Activated CD4-positive, alpha-beta T cell treated with anti-CD3 and anti-CD28 coated beads, Interleukin-2, amount 10 ng/mL, durations not matched to agents 24 days and 14 days (primary cell): ENCODE measurements around the gene MTPN. TPM values are rescaled to one million over a fixed set of nuclear protein-coding genes. Genes with fewer than 3 reads are reported as not detected.

ENCODE experiments used
- DNase-seq: peaks from one replicate; pipeline ENCODE4 v3.0.0; 2022
- H3K27ac Mint-ChIP-seq: one replicate; pipeline ENCODE4 v1.8.0; 2022; ENCODE audit warnings: mild to moderate bottlenecking, mixed read lengths
- H3K27me3 Mint-ChIP-seq: one replicate; pipeline ENCODE4 v1.8.0; 2022; ENCODE audit warnings: mixed read lengths
- H3K36me3 Mint-ChIP-seq: one replicate; pipeline ENCODE4 v1.8.0; 2022; ENCODE audit warnings: low read depth, mild to moderate bottlenecking, mixed read lengths
- H3K4me1 Mint-ChIP-seq: one replicate; pipeline ENCODE4 v1.8.0; 2021; ENCODE audit warnings: mixed read lengths
- H3K4me3 Mint-ChIP-seq: one replicate; pipeline ENCODE4 v1.8.0; 2022; ENCODE audit warnings: mild to moderate bottlenecking, moderate library complexity, mixed read lengths
- H3K9me3 Mint-ChIP-seq: one replicate; pipeline ENCODE4 v1.8.0; 2021; ENCODE audit warnings: mixed read lengths
- intact Hi-C: fragments of 100-400 bp; cut with micrococcal nuclease; formaldehyde crosslinking; loops from one replicate; pipeline ENCODE4 v1.15.1; 2023
- total RNA-seq: library from RNA; stranded (reverse); gene quantifications from 2 replicates; pipeline ENCODE4 v1.2.3, GENCODE V29; 2022

MTPN gene
- total RNA-seq, 1 donor from 2014 or later = 121 TPM

GRCh38 chr7:135959646-135960363 is 17.4 kb downstream of the MTPN start:
- intact Hi-C loops = no loop called here
- peaks cover 20% of the 10 kb centered on the region for H3K36me3 Mint-ChIP-seq
- H3K4me1 Mint-ChIP-seq = peaks cover 18% of the 10 kb centered on the region

GRCh38 chr7:135958173-135958572 is 19.0 kb downstream of the MTPN start:
- no peak for DNase-seq
- H3K4me3 Mint-ChIP-seq = no peak overlapping the region
- intact Hi-C loops = no loop called here
- peaks cover 16% of the 10 kb centered on the region for H3K4me1 Mint-ChIP-seq
- no peaks in the 10 kb centered on the region for H3K27me3 Mint-ChIP-seq
- H3K9me3 Mint-ChIP-seq = no peaks in the 10 kb centered on the region
- peaks cover 22% of the 10 kb centered on the region for H3K36me3 Mint-ChIP-seq
- H3K27ac Mint-ChIP-seq = no peak overlapping the region

More at GRCh38 chr7:135959646-135960363, 17.4 kb downstream of the MTPN start:
- H3K27me3 Mint-ChIP-seq = no peaks in the 10 kb centered on the region
- no peak overlapping the region for H3K27ac Mint-ChIP-seq
- H3K9me3 Mint-ChIP-seq = no peaks in the 10 kb centered on the region
- H3K4me3 Mint-ChIP-seq = no peak overlapping the region
- no peak for DNase-seq

- Mint-ChIP-seq H3K9me3 (no peaks in the 10 kb centered on the region), H3K4me3 (no peak overlapping the region), H3K36me3 (peaks cover 22% of the 10 kb centered on the region), H3K27me3 (no peaks in the 10 kb centered on the region), H3K27ac (no peak overlapping the region), H3K4me1 (peaks cover 15% of the 10 kb centered on the region)
- intact Hi-C loops = no loop called here
- no peak for DNase-seq
Observed at GRCh38 chr7:135957627-135958026, 19.5 kb downstream of the MTPN start.

- Mint-ChIP-seq H3K36me3 (peaks cover 24% of the 10 kb centered on the region), H3K27ac (no peak overlapping the region), H3K4me3 (no peak overlapping the region), H3K27me3 (no peaks in the 10 kb centered on the region), H3K4me1 (peaks cover 12% of the 10 kb centered on the region), H3K9me3 (no peaks in the 10 kb centered on the region)
- DNase-seq = no peak
- intact Hi-C loops = no loop called here
Observed at GRCh38 chr7:135956393-135956792, 20.8 kb downstream of the MTPN start.

- no peaks in the 10 kb centered on the region for H3K9me3 Mint-ChIP-seq
- H3K4me3 Mint-ChIP-seq = no peak overlapping the region
- DNase-seq = no peak
- no peak overlapping the region for H3K27ac Mint-ChIP-seq
- H3K36me3 Mint-ChIP-seq = peaks cover 47% of the 10 kb centered on the region
- no peaks in the 10 kb centered on the region for H3K27me3 Mint-ChIP-seq
- peaks cover 15% of the 10 kb centered on the region for H3K4me1 Mint-ChIP-seq
- intact Hi-C loops = no loop called here
Observed at GRCh38 chr7:135950972-135951371, 26.2 kb downstream of the MTPN start.

- H3K9me3 Mint-ChIP-seq = no peaks in the 10 kb centered on the region
- intact Hi-C loops = no loop called here
- no peak for DNase-seq
- no peak overlapping the region for H3K27ac Mint-ChIP-seq
- no peaks in the 10 kb centered on the region for H3K27me3 Mint-ChIP-seq
- H3K4me3 Mint-ChIP-seq = no peak overlapping the region
- H3K4me1 Mint-ChIP-seq = peaks cover 15% of the 10 kb centered on the region
- H3K36me3 Mint-ChIP-seq = peaks cover 47% of the 10 kb centered on the region
Observed at GRCh38 chr7:135950429-135950828, 26.7 kb downstream of the MTPN start.

GRCh38 chr7:135946289-135947055 is 30.7 kb downstream of the MTPN start:
- intact Hi-C loops = no loop called here
- peaks cover 7% of the 10 kb centered on the region for H3K4me1 Mint-ChIP-seq
- H3K36me3 Mint-ChIP-seq = peaks cover 39% of the 10 kb centered on the region
- H3K4me3 Mint-ChIP-seq = no peak overlapping the region
- H3K27me3 Mint-ChIP-seq = no peaks in the 10 kb centered on the region
- H3K9me3 Mint-ChIP-seq = no peaks in the 10 kb centered on the region
- no peak overlapping the region for H3K27ac Mint-ChIP-seq
- DNase-seq = no peak

- H3K36me3 Mint-ChIP-seq = peaks cover 26% of the 10 kb centered on the region
- no peak for DNase-seq
- H3K4me1 Mint-ChIP-seq = peaks cover 7% of the 10 kb centered on the region
- H3K4me3 Mint-ChIP-seq = no peak overlapping the region
- no peaks in the 10 kb centered on the region for H3K27me3 Mint-ChIP-seq
- intact Hi-C loops = no loop called here
- no peak overlapping the region for H3K27ac Mint-ChIP-seq
- H3K9me3 Mint-ChIP-seq = no peaks in the 10 kb centered on the region
Observed at GRCh38 chr7:135944753-135945152, 32.4 kb downstream of the MTPN start.

- intact Hi-C loops = no loop called here
- H3K27ac Mint-ChIP-seq = no peak overlapping the region
- no peak for DNase-seq
- H3K4me3 Mint-ChIP-seq = no peak overlapping the region
- peaks cover 8% of the 10 kb centered on the region for H3K4me1 Mint-ChIP-seq
- H3K9me3 Mint-ChIP-seq = no peaks in the 10 kb centered on the region
- H3K27me3 Mint-ChIP-seq = no peaks in the 10 kb centered on the region
- H3K36me3 Mint-ChIP-seq = peaks cover 15% of the 10 kb centered on the region
Observed at GRCh38 chr7:135943134-135943879, 33.9 kb downstream of the MTPN start.

GRCh38 chr7:135942614-135943013 is 34.5 kb downstream of the MTPN start:
- no peak overlapping the region for H3K27ac Mint-ChIP-seq
- H3K4me1 Mint-ChIP-seq = peaks cover 8% of the 10 kb centered on the region
- H3K4me3 Mint-ChIP-seq = no peak overlapping the region
- intact Hi-C loops = no loop called here
- DNase-seq = no peak
- H3K36me3 Mint-ChIP-seq = peaks cover 12% of the 10 kb centered on the region
- H3K9me3 Mint-ChIP-seq = no peaks in the 10 kb centered on the region
- no peaks in the 10 kb centered on the region for H3K27me3 Mint-ChIP-seq

GRCh38 chr7:135940077-135941075 is 36.8 kb downstream of the MTPN start:
- intact Hi-C loops = no loop called here
- no peak overlapping the region for H3K27ac Mint-ChIP-seq

GRCh38 chr7:135939261-135939812 is 37.8 kb downstream of the MTPN start:
- H3K4me3 Mint-ChIP-seq = no peak overlapping the region
- intact Hi-C loops = no loop called here
- no peaks in the 10 kb centered on the region for H3K9me3 Mint-ChIP-seq
- peaks cover 14% of the 10 kb centered on the region for H3K4me1 Mint-ChIP-seq
- no peak for DNase-seq
- no peak overlapping the region for H3K27ac Mint-ChIP-seq
- no peaks in the 10 kb centered on the region for H3K27me3 Mint-ChIP-seq
- H3K36me3 Mint-ChIP-seq = peaks cover 8% of the 10 kb centered on the region

More at GRCh38 chr7:135940077-135941075, 36.8 kb downstream of the MTPN start:
- Mint-ChIP-seq H3K9me3 (no peaks in the 10 kb centered on the region), H3K4me1 (peaks cover 9% of the 10 kb centered on the region), H3K27me3 (no peaks in the 10 kb centered on the region), H3K4me3 (no peak overlapping the region), H3K36me3 (peaks cover 5% of the 10 kb centered on the region)
- DNase-seq = no peak

GRCh38 chr7:135938563-135938962 is 38.6 kb downstream of the MTPN start:
- H3K27ac Mint-ChIP-seq = no peak overlapping the region
- peaks cover 8% of the 10 kb centered on the region for H3K36me3 Mint-ChIP-seq
- no peak overlapping the region for H3K4me3 Mint-ChIP-seq
- H3K27me3 Mint-ChIP-seq = no peaks in the 10 kb centered on the region
- DNase-seq = no peak
- no peaks in the 10 kb centered on the region for H3K9me3 Mint-ChIP-seq
- peaks cover 20% of the 10 kb centered on the region for H3K4me1 Mint-ChIP-seq
- intact Hi-C loops = no loop called here
